Measurements from ENCODE around the gene SMC3.

SMC3 gene

DNA sequence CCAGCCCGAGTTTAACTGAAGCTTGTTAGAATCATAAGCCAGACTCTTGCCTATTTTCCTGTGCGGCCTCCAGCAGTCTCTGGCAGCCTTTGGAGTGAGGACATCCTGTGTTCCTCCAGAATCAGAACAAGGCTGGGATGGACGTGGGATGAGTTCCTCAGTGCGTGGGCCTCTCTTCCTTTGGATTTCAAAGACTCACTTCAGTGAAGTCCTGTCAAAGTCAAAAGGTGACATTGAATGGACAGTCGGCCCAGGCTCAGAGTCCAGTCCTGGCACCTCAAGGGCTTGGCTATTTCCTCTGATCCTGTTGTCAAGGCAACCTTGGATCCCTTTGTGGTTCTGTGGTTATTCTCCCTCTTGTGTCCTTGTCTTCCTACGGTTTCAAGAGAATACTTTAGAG lies 21.4 kb upstream of the SMC3 start:
- DNase-seq: no peak

DNA sequence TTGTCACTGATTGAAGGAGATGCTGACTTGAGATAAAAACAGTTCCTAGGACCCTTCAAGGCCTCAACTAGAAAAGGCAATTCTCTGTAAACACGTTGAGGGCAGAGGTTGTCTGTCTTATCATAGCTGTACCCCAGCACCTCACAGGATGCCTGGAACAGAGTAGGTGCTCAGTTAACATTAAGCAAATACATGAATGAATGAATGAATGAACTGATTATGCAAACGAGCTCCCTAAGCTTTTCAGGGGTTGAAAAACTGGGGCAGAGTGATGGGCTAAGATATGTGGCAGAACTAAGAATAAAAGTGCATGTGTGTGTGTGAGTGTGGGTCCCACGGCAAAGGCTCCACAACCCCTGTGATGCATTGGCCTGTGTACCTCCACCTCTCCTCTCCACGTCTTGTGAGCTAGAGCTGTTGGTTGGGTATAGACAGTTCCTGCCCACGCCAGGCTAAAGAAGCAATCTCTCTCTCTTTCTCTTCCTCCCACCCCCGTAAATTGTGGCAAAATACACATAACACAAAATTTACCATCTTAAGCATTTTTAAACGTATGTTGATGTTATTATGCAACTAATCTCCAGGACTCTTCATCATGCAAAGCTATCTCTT lies 20.9 kb upstream of the SMC3 start:
- no peak for DNase-seq

DNA sequence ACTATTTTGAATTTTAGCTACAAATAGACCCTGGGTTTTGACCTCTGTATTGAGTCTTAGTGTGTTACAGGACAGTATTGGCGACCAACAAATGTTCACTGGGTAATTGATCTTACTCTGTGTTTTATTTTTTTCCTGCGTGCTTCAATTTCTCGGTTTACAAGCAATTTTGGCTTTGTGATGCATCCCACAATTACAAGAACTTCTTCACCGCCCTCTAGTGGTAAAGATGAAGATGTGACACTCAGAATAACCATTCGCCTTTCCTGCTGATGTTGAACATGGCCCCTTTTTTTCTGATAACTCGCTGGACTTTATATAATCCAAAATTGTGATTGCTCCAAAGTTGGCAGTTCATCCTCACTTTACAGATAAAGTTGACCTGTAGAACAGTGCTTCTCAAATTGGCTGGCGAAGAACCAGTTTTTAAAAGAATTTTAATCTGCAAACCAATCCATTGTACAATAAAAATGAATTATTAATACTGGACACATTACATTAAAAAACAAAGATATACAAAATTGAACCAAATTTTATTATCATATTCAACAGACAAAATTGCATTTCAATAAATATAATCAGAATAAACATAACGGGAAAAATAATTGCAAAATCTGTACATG lies 20.2 kb upstream of the SMC3 start:
- no peak for DNase-seq

DNA sequence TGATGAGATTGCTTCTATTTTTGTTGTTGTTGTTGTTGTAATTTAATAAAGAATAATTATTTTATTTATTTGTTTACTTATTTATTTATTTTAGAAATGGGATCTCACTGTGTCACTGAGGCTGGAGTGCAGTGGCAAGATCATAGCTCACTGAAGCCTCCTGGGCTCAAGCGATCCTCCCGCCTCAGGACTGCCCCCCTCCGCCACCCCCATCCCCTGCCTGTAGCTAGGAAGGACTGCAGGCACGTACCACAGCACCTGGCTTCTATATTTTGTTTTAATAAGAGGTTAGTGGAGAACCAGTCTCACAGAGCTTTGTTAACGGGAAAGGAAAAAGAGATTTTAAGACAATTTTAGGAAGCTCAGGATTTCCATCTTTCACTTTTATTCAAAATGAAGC lies 19.5 kb upstream of the SMC3 start:
- DNase-seq: no peak

DNA sequence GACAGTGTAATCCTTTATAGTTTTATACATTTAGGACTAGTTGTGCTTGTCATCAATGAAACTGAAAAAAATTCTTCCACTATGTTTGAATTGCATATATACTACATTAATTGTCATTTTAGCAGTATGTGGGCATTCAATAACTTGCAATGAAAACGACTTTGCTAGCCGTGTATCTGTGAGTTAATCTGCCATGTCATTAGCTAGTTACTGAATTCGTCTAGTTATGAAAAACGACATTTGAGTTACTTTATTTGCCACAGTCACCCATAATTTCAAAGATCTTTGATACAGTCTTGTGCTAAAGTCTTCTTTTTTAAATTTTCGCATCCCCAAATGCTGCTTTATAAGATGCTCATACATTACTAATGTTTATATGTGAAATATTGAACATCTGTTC lies 18.3 kb upstream of the SMC3 start:
- no peak for DNase-seq

DNA sequence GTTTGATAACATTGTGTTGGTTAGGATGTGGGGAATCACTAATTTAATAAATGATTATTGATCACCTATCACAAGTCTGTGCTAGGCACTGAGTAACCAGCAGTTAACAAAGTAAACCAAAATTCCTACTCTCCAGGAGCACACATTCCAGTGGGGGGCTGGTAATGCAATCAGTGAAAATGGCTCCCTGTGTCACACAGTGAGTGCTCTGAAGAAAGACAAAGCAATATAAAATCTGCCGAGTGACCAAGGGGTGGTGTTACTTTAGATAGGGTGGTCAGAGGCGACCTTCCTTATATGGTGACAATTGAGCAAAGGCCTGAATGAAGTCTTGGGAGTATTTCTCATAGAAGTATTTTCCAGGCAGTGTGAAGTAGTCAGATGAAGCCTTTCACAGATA lies 13.6 kb upstream of the SMC3 start:
- no peak for DNase-seq

DNA sequence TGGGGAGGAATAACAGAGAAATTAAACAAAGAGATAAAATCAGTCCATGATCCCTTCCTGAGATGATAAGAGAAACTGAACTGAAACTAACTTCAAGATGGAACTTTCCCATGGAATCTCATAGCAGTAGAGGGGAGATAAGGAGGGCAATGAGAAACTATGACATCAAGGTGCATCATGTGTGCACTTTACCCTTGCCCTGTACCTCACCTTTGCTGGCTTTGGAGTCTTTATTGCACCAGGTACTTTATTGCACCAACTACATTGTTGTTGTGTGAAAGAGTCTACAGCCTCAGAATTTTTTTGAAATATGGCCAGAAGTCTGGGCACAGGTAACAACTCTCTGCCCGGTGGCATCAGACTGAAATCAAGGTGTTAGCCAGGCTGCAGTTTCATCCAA lies 11.2 kb upstream of the SMC3 start:
- DNase-seq: no peak

DNA sequence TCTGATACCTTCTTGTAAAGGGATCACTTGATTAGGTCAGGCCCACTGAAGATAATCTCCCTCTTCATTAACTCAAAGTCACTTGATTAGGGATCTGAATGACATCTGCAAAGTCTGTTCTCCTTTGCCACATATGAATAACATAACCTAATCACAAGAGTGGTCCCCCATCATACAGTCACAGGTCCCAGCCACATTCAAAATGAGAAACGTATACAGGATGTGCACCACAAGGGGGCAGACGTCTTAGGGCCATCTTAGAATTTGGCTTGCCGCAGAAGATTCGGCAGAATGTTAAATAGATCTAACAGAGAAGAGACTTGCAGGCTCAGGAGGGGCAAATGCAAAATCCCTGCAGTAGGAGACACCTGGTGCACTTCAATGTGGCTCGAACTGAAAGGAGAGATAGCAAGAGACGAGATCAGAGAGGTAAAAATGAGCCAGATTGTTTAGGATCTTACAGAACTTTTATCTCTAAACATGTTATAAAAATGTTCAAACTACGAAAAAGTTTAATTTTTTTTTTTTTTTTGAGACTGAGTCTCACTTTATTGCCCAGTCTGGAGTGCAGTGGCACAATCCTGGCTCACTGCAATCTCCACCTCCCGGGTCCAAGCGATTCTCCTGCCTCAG lies 10.4 kb upstream of the SMC3 start:
- DNase-seq: peak; percentile 71 to 79

DNA sequence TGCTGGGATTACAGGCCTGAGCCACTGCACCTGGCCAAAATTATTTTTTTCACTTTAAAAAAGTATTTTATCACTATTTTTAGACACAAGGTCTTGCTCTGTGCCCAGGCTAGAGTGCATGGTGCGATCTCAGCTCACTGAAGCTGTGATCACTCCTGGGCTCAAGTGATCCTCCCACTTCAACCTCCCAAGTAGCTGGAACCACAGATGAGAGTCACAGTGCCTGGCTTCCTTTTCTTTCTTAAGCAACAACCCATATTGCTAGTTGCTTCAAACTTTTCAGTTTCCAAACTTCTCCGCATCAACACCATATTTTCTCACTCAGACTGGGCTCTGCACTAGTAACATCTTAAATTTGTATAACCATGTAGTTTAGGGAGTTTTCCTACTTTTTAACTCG lies 9.5 kb upstream of the SMC3 start:
- DNase-seq: no peak

DNA sequence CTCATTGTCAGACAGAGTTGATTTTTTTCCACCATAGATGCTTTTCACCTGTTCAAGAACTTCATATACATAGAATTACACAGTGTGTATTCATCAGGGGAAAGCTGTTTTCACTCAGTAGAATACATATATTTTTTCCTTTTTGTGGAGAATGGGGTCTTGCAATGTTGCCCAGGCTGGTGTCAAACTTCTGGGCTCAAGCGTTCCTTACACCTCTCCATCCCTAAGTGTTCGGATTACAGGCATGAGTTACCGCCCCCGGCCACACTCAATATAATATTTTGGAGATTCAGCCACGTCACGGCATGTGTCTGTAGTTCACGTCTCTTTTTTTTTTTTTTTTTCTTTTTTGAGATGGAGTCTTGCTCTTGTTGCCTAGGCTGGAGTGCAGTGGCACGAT lies 7.5 kb upstream of the SMC3 start:
- DNase-seq: no peak

DNA sequence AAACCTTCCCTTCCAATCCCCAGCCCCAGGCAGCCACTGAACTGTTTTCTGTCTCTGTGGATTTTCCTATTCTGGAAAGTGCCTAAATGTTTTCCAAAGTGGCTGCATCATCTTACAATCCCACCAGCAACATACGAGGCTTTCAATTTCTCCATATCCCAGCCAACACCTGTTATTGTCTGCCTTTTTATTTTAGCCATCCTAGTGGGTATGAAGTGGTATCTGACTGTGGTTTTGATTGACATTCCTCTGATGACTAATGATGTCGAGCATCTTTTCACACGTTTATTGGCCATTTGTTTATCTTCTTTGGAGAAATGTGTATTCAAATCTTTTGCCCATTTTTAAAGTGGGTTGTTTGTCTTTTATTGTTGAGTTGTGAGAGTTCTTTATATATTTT lies 6.2 kb upstream of the SMC3 start:
- DNase-seq: no peak

DNA sequence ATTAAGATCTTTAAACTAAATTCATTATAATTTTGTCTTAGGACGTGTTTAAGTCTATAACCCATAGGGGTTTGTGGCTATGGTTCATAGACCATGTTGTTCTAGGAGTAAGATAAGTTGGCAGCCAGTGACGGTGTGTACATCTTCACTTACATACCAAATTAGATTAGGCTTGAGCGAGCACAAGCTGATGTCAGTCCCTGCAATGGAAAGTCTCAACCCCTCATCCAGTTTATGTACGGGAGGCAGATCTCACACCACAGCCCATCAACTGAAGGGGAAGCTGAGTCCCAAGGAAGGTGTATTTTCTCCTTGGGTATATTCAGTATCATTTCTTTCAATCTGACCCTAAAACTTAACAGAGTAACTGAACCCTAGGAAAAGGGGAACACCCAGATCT lies 5.1 kb upstream of the SMC3 start:
- no peak for DNase-seq

DNA sequence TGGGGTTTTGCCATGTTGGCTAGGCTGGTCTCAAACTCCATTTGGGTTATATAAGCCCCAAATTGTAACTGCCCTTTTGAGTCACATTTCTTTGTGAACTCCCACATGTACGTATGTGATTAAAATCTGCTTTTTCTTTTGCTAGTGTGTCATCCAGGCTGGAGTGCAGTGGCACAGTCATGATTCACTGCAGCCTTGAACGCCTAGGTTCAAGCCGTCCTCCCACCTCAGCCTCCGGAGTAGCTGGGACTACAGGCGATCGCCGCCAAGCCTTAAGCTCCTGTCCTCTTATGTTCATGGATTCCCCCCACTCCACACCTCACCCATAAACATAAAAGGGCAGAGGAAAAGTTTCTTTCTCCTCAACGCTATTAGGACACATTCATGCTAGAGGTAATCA lies 4.4 kb upstream of the SMC3 start:
- peak in 1 of 2 experiments; percentile 17 for DNase-seq

DNA sequence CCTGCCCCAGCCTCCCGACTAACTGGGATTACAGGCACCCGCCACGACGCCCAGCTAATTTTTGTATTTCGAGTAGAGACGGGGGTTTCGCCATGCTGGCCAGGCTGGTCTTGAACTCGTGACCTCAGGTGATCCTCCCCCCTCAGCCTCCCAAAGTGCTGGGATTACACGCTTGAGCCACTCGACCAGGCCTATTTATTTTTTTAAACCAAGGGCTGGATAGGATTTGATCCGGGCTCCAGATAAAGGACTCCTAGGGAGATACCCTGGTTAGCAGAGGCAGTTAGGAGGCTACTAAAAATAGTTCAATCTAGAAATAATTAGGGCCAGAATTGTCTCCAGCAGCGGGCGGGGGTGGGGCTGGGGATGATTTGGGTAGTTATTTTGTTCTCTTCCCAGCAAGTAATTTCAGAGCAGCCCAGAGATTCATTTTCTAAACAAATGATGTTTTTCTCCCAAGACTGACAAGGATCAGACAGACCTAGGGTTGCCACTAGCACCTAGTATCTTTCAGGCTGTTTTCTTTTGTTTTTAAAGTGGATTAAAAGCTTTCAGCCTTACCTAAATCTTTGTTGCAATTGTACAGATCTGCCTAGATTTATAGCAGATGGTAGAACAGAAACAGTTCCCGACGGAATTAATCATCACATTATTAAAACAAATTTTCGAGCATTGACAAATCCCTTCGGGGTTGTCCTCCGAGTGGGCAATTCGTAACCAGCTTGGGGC lies 859 bp upstream of the SMC3 start:
- no peak for DNase-seq

DNA sequence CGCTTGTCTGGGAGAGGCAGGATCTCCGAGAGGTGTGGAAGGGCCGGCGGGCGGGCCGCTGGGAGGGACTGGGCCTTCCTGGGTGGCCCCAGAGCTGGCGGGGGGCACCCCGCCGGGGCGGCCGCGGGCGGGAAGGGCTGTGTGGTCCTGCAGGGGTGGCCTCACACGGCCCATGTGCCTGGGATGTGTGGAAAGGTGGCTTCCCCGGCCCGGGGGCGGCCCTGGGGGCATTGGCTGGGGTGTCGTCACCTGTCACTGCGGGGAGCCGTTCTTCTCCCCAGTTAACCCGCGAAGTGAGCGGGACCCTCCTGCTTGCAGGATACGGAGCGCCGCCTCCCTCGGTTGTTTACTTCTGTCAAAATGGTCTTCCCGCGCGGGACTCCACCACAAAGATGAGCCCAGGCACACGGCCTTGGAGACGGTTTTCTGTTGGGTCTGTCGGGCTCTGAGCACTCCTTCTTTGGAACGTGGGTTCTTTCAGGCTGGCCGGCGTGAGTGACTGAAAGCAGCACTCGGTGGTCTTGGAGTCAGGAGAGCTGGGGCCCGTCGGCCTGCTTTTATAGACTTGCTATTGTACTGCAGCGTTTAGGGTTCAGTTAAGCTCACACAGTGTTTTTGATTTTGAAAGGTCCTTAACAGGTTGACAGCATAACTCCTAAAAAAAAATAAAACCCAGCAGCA lies 700 bp downstream of the SMC3 start:
- DNase-seq: peak; percentile 53 to 67

DNA sequence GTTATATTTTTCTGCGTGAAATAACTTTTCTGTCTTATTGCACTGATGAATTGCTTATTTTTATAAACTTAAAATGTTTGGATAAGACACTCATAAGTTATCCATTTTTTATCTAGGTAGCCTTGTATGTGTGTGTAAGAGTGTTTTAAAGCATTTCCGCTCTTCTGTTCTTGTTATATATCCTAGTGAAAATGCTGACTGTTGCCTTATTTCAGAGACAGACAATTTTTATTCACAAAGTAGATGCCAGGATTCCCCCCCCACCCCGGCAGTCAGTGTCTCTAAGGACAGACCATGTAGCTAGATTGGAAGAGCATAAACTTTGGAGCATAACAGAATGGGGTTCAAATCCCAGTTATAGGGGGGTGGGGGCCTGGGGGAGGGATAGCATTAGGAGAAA lies 1.6 kb downstream of the SMC3 start:
- DNase-seq: no peak

DNA sequence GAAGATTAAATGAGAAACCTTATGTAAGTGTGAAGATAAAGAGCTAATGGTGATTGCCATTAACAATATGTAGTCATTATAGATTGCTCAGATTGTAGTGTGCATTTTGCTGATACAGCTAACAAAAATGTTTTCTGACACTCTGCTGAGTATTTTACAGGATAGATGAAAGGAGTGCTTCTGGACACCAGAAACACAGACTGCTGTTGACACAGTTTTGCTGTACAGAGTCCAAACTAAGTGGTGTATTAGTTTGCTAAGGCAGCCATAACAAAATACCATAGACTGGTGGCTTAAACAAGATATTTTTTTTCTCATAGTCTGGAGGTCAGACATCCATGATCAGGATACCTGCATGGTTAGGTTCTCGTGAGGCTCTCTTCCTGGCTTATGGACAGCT lies 2.2 kb downstream of the SMC3 start:
- no peak for DNase-seq

DNA sequence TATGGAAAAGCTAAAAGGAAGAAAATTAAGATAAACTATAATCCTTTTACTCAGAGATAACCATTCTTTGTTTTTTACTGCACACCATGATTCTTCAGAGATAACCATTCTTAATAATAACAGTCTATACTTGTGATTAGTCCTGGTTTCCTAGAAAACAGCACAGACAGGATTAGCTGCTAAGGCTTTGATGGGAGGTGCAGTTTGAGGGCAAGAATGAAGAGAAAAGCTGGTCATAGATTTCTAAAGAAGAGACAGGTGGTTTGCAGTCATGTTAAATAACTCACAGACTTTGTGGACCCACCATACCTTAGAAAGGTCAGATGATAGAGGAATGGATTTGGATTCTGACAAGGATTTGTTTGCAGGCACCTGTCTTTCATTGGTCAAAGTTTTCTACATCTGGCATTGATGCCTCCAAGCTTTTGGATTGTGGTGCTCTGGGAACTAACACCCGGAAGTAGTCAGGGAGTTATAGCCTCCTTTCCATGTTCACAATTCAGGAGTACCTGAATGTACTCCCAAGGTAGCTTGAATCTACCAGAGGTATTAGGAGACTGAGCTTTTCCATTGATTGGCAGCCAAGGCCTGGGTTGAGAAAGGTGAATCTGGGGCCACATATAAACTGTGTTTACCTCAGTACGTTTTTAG lies 3.7 kb downstream of the SMC3 start:
- DNase-seq: no peak

DNA sequence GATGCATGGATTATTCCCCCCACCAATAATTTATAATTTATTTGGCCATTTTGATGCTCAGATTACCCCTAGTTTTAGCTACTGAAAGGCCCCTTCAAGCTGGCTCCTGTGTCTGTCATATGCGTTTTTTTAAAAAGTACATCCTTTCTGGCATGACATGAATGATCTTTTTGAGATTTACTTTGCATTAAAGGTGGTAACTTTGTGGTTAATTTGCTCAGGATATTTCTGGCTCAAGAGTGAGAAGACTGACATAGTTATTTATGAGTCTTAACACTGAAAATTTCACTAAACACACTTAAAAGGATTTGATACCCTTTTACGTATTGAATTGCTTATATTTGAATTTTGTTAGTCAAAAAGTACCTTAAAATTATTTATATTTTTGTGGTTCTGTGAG lies 5.4 kb downstream of the SMC3 start:
- no peak for DNase-seq

DNA sequence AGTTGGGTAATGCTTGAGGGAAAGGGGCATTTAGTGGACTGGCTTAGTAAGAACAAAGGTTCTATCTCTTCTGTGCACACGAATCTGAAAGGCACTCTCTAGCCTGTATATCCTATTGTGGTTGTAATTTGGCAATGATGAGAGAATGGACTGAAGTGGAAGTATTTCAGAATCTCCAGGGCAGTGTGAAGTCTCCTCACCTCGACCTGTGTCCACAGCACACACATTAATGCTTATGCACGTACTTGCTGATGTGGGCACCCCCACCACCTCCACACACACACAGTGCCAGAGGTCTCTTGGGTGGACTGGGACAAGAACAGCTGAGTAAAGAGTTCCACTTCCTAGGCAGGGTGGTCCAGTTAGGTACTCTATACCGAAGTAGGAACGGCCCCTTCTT lies 6.9 kb downstream of the SMC3 start:
- no peak for DNase-seq

DNA sequence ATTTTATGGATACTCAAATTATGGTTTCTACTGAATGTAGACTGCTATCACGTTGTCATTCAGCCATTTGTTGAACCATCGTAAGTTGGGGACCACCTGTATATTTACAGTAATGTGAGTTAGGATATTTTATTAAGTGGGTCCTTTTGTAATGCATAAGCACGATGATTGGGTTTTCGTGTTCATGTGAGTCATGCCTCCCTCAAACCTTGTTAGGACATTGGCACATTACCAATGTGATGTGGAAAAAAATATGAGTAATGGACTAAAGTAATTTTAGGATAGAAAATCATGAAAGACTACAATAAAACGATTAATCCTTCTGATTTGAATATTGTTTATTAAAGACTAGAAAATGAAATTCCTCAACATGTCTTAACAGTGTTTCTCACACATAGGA lies 8.7 kb downstream of the SMC3 start:
- DNase-seq: no peak

DNA sequence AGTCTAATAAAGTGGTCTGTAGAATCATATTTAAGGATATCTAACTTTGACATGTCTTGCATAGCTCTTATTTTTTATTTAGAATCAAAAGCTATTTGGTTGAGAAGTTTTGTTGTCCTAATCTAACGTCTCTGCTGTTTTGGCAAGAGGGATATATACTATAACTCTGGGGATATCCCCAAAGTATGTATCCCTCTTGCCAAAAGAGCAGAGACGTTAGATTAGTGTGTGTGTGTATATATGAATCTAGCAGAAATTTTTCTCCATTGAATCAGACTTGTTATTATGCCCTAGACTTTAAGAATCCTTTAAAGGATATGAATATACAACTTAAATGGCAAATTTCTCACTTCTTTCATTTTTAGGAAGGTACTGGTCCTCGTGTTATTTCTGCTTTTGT lies 9.6 kb downstream of the SMC3 start:
- no peak for DNase-seq

DNA sequence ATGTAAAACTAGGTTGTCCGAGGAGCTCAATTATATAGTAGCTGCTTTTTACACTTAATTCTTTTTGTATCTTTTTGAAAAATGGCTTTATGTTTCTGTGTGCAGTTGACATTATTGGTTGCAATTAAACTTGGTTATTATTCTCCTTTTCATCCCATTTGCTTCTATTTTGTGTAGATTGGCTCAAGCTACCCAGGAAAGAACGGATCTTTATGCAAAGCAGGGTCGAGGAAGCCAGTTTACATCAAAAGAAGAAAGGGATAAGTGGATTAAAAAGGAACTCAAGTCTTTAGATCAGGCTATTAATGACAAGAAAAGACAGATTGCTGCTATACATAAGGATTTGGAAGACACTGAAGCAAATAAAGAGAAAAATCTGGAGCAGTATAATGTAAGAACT lies 16.5 kb downstream of the SMC3 start:
- DNase-seq: no peak
